Caco-2 (cell line): Measurements from ENCODE around the gene ADAMTSL2. TPM values are rescaled to one million over a fixed set of nuclear protein-coding genes. Genes with fewer than 3 reads are reported as not detected.

Experiments used
- BruUV-seq: library from RNA; stranded (reverse); fragments of 400-500 nt; replicated peaks from 2 replicates; lab custom pipeline; 2021; lab: Mats Ljungman, UMichigan
- CTCF ChIA-PET: fragments of 300-600 bp; sonication (Branson Sonifier 250); formaldehyde crosslinking; loops from one replicate; lab custom pipeline; 2022; ENCODE audit warnings: antibody characterized with exemption; lab: Charles Lee
- POLR2A ChIA-PET: fragments of 300-600 bp; sonication (Branson Sonifier 250); formaldehyde crosslinking; loops from one replicate; lab custom pipeline; 2022; ENCODE audit warnings: antibody characterized with exemption; lab: Charles Lee
- DNase-seq, 2 experiments: peaks; one replicate each; pipeline versions ENCODE4 v3.0.0 to v3.0.0-alpha.2; 2020 to 2022
- H3K27me3 ChIP-seq: replicated peaks from 2 replicates; pipeline ENCODE4 v1.6.0; 2011; ENCODE audit warnings: low read length; ENCODE audit not compliant: control insufficient read depth, insufficient read depth
- H3K36me3 ChIP-seq: 2 replicates; pipeline ENCODE4 v1.5.1; 2011; ENCODE audit warnings: low read length; ENCODE audit not compliant: control insufficient read depth, insufficient read depth
- H3K4me1 ChIP-seq: fragments of 250-450 bp; sonication (Bioruptor Pico); 2 replicates; pipeline ENCODE4 v1.5.1; 2020; ENCODE audit warnings: mild to moderate bottlenecking
- H3K4me3 ChIP-seq: 2 replicates; pipeline ENCODE4 v1.5.1; 2011; ENCODE audit warnings: low read depth, mild to moderate bottlenecking, control low read depth, low read length
- H3K9me3 ChIP-seq: fragments of 250-450 bp; sonication (Bioruptor Pico); 2 replicates; pipeline ENCODE4 v1.5.1; 2020; ENCODE audit warnings: mild to moderate bottlenecking, moderate library complexity
- H3K27ac Mint-ChIP-seq: one replicate; pipeline ENCODE4 v1.8.0; 2022; ENCODE audit warnings: mixed read lengths; ENCODE audit not compliant: unreplicated experiment
- H3K27me3 Mint-ChIP-seq: one replicate; pipeline ENCODE4 v1.8.0; 2022; ENCODE audit warnings: mixed read lengths; ENCODE audit not compliant: insufficient read depth, unreplicated experiment
- H3K36me3 Mint-ChIP-seq: one replicate; pipeline ENCODE4 v1.8.0; 2022; ENCODE audit warnings: mild to moderate bottlenecking, mixed read lengths; ENCODE audit not compliant: insufficient read depth, unreplicated experiment
- H3K4me1 Mint-ChIP-seq: one replicate; pipeline ENCODE4 v1.8.0; 2022; ENCODE audit warnings: low read depth, mixed read lengths; ENCODE audit not compliant: unreplicated experiment
- H3K4me3 Mint-ChIP-seq: one replicate; pipeline ENCODE4 v1.8.0; 2022; ENCODE audit warnings: mild to moderate bottlenecking, moderate library complexity, mixed read lengths; ENCODE audit not compliant: unreplicated experiment
- H3K9me3 Mint-ChIP-seq: one replicate; pipeline ENCODE4 v1.8.0; 2022; ENCODE audit warnings: mixed read lengths; ENCODE audit not compliant: unreplicated experiment
- CTCF ChIP-seq, 2 experiments: fragments of 200-600 bp in 1 of 2; IDR thresholded peaks; 1 replicate in 1 of 2; 2 replicates in 1 of 2; pipeline versions ENCODE4 v1.5.1 to v1.8.0; 2011 to 2022; ENCODE audit warnings: antibody characterized with exemption in 1 of 2, control low read depth in 1 of 2, inconsistent platforms in 1 of 2, low read depth in 1 of 2, low read length in 1 of 2, mild to moderate bottlenecking in 1 of 2, moderate library complexity in 1 of 2; ENCODE audit not compliant: insufficient read depth in 1 of 2, severe bottlenecking in 1 of 2, unreplicated experiment in 1 of 2
- intact Hi-C: fragments of 100-400 bp; cut with micrococcal nuclease; formaldehyde crosslinking; loops from one replicate; pipeline ENCODE4 v1.10.0; 2022; ENCODE audit not compliant: unreplicated experiment
- total RNA-seq: library from RNA; stranded (reverse); gene quantifications from 2 replicates; pipeline ENCODE4 v1.2.3, GENCODE V29; 2022

The ADAMTSL2 gene
- total RNA-seq, 1 experiment from 2014 or later = 0.68 TPM

- H3K27me3 ChIP-seq = no peaks in the 10 kb centered on the region; the same call in 1 of the 2 replicates
- H3K27ac Mint-ChIP-seq = no peak overlapping the region
- CTCF ChIA-PET = no interaction called here
- no peaks in the 10 kb centered on the region for H3K4me1 Mint-ChIP-seq
- no peak for TF ChIP-seq CTCF (IDR thresholded peaks at IDR 0.05; ENCODE audit: insufficient read depth in 1 of 2, low read depth in 1 of 2, low read length in 1 of 2, severe bottlenecking in 1 of 2, unreplicated experiment in 1 of 2)
- H3K27me3 Mint-ChIP-seq = peaks cover 4% of the 10 kb centered on the region
- no peaks in the 10 kb centered on the region for H3K36me3 ChIP-seq
- H3K9me3 Mint-ChIP-seq = no peaks in the 10 kb centered on the region
- no peak overlapping the region for H3K4me3 ChIP-seq
- intact Hi-C loops = loop anchor here (5.0 kb wide), 1 partner anchor 44 kb away; the partner anchor contains the start of gene ADAMTSL2
- POLR2A ChIA-PET = no interaction called here
- H3K4me1 ChIP-seq = no peaks in the 10 kb centered on the region
- DNase-seq = peak in 1 of 2 experiments; percentile 17
- H3K4me3 Mint-ChIP-seq = no peak overlapping the region
- no peaks in the 10 kb centered on the region for H3K36me3 Mint-ChIP-seq
- BruUV-seq = no TSS peak
- no peaks in the 10 kb centered on the region for H3K9me3 ChIP-seq
Observed at GRCh38 chr9:133576031-133576874, 41.7 kb downstream of the ADAMTSL2 start.

- TF ChIP-seq CTCF (IDR thresholded peaks at IDR 0.05; ENCODE audit: insufficient read depth in 1 of 2, low read depth in 1 of 2, low read length in 1 of 2, severe bottlenecking in 1 of 2, unreplicated experiment in 1 of 2) = no peak
- H3K36me3 Mint-ChIP-seq = no peaks in the 10 kb centered on the region
- DNase-seq = no peak
- no peaks in the 10 kb centered on the region for H3K9me3 Mint-ChIP-seq
- no peaks in the 10 kb centered on the region for H3K9me3 ChIP-seq
- POLR2A ChIA-PET = no interaction called here
- intact Hi-C loops = loop anchor here (5.0 kb wide), 1 partner anchor 45 kb away; the partner anchor contains the start of gene ADAMTSL2
- H3K27me3 Mint-ChIP-seq = peaks cover 4% of the 10 kb centered on the region
- no peak overlapping the region for H3K27ac Mint-ChIP-seq
- CTCF ChIA-PET = no interaction called here
- no peak overlapping the region for H3K4me3 ChIP-seq
- BruUV-seq = no TSS peak
- H3K4me1 ChIP-seq = no peaks in the 10 kb centered on the region
- H3K4me3 Mint-ChIP-seq = no peak overlapping the region
- no peaks in the 10 kb centered on the region for H3K4me1 Mint-ChIP-seq
- no peaks in the 10 kb centered on the region for H3K36me3 ChIP-seq
- H3K27me3 ChIP-seq = no peaks in the 10 kb centered on the region; the same call in 1 of the 2 replicates
Observed at GRCh38 chr9:133576875-133577736, 42.6 kb downstream of the ADAMTSL2 start.

- CTCF ChIA-PET = no interaction called here
Observed at GRCh38 chr9:133577737-133578112, 43.2 kb downstream of the ADAMTSL2 start.

More at GRCh38 chr9:133577737-133578112, 43.2 kb downstream of the ADAMTSL2 start:
- no peak for DNase-seq
- Histone ChIP-seq H3K36me3 (no peaks in the 10 kb centered on the region), H3K9me3 (no peaks in the 10 kb centered on the region), H3K27me3 (no peaks in the 10 kb centered on the region; the same call in 1 of the 2 replicates), H3K4me1 (no peaks in the 10 kb centered on the region), H3K4me3 (no peak overlapping the region)
- no peaks in the 10 kb centered on the region for H3K4me1 Mint-ChIP-seq
- peaks cover 4% of the 10 kb centered on the region for H3K27me3 Mint-ChIP-seq
- no peak for TF ChIP-seq CTCF (IDR thresholded peaks at IDR 0.05; ENCODE audit: insufficient read depth in 1 of 2, low read depth in 1 of 2, low read length in 1 of 2, severe bottlenecking in 1 of 2, unreplicated experiment in 1 of 2)
- no TSS peak for BruUV-seq
- no peaks in the 10 kb centered on the region for H3K9me3 Mint-ChIP-seq
- H3K36me3 Mint-ChIP-seq = no peaks in the 10 kb centered on the region
- H3K27ac Mint-ChIP-seq = no peak overlapping the region
- POLR2A ChIA-PET = no interaction called here
- H3K4me3 Mint-ChIP-seq = no peak overlapping the region
- intact Hi-C loops = loop anchor here (5.0 kb wide), 1 partner anchor 45 kb away; the partner anchor contains the start of gene ADAMTSL2
